HG03135 (cell line): ENCODE data around the gene ZNF396.

ENCODE experiments used
- ATAC-seq: cut with Tn5 transposase; IDR thresholded peaks from one replicate; pipeline ENCODE4 v1.9.1; 2021; ENCODE audit warnings: mild to moderate bottlenecking, moderate library complexity; ENCODE audit not compliant: unreplicated experiment

The ZNF396 gene

DNA sequence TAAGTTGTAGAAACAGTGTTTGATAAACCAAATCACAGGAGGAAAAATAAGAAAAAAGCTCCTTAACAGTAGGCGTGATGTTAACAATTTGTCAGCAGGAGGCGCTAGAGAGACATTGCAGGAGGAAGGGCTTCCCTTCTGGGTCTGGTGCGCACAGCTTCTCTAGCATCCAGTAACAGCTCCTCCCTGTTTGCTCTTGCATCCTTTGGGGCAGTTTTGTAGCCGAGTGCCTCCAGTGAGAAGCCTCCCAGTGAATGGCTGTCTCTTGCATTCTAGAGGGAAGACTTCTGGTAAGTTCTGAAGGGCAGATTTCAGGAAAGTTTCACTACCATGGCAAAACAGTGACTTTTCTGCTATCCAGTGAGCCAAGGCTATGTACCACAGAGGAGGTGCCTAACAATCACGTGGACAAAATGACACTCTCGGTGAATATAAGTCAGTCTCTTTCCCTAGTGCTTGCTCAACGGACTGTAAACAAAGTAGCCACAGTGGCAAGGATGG, 9.5 kb upstream of the ZNF396 start:
- peak; percentile 81 for ATAC-seq

DNA sequence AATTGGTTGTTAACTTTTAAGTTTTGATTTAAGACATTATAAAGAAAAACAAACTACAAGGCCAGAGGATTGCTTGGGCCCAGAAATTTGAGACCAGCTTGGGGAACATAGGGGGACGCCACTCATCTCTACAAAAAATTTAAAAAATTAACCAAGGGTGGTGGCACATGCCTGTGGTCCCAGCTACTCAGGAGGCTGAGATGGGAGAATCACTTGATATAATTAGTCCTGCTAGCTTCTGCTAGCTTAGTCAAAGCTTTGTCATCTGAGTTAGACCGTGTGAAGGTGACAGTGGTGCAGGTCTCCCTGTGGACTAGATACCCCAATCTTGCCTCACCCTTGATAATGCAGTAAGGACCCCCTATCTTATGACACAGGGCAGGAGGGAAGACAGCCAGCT, 6.0 kb upstream of the ZNF396 start:
- no peak for ATAC-seq

DNA sequence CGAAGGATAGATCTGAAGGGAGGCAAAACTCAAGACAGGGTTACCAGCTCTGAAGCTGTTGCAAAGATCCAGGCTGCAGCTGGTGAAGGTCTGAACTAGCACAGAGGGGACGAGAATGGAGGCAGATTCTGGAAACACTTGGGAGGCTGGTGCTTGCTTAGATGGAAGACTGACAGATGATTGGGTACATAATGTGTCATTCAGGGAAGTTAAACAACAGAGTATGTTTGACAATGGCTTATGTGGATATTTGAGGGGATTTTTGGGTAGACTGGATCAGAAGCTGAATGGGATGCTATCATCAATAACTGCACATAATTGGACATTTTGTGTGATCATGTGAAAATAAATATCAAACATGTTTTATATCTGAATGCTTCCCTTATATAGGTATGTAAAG, 2.3 kb upstream of the ZNF396 start:
- no peak for ATAC-seq

DNA sequence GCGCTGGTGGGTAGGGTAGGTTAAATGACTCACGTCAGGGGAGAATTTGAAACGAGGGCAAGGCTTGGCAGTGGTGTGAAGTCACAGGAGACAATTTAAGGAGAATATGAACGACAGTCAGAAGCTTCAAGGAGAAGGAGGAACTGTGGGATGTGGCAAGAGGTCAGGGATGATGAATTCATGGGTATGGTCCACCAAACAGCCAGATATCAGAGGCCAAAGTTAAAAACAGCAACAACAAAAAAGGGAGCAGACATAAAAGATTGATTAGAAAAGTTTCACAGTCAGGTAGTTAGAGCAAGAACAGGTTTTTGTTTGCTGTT, 1.4 kb upstream of the ZNF396 start:
- ATAC-seq, result no peak

DNA sequence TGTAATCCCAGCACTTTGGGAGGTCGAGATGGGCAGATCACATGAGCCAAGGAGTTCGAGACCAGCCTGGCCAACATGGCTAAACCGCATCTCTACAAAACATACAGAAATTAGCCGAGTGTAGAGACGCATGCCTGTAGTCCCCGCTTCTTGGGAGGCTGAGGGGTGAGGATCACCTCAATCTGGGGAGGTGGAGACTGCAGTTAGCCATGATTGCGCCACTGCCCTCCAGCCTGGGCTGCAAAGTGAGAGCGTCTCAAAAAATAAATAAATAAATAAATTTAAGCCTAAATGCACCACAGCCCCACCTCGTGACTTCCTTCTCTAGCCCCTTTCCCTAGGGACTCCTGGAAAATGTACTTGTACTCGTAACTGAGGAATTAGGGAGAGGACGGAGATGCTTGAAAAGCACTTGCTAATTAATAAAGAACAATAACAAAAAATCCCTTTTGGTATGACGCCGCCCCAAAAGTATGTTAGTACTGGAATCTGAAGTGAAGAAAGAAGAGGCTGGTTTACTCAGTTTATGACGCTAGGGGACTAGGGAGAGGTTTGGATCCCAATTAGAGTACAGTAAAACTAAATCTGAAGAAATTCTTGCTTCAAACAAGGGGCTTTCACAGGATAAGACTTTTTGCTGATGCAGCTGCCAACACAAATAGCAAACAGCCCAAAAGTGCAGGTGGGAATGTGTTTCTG, 887 bp upstream of the ZNF396 start:
- ATAC-seq, result no peak

DNA sequence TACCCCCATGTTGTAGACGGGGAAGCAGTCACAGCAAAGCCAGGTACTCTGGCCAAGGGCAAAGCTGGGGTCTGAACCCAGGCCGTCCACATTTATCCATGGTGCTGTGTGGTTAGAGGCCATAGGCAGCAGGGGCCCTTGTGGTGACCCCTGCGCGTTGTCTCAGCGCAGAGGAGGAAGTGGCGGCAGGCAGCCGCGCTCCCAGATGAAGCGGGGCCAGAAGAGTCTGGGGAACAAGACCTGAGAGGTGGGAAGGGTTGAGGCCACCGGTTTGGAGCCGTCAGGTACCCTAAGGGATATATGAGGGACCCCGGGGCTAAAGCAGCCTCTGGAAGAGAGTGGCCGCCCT, 770 bp downstream of the ZNF396 start:
- ATAC-seq, result peak; percentile 46

DNA sequence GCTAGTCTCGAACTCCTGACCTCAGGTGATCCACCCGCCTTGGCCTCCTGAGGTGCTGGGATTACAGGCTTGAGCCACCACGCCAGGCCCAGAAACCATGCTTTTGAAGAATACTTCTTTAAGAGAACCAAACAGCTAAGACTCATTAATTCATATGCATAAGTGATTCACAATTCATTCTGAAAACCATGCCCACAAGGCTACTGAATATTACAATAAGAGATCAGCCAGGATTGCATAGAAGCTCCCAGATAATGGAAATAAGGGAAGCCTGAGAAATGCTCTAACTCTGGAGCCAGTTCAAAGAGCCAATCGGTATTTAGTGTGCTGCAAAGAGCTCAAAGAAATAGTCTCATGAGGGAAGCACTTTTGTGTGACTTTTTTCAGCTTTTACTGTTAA, 2.4 kb downstream of the ZNF396 start:
- no peak for ATAC-seq

DNA sequence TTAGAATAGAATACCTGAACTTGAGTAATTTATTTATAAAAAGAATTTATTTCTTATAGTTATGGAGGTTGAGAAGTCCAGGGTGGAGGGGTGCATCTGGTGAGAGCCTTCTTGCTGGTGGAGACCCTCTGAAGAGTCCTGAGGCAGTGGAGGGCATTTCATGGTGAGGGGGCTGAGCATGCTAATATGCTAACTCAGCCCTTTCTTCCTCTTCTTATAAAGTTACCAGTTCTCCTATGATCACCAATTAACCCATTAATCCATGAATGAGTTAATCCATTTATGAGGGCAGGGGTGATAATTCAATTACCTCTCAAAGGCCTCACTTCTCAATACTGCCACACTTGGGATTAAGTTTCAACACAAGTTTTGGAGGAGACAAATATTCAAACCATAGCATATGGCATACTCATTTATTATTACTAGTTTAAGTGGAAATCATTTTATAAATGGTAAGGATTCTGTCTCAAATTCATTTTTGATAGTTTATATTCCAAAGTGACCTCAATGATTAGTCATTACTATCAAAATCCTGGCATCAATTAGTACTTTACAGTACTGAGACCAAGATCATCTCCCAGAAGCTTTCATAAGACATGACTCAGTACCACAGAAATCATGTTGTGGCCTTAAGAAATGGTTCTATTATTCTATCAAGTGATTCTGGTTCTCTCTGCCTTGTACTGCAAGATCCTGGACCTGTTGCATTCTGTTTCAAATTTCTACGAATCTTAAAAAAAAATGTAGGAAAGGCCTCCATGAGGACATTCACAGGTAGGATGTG, 5.5 kb downstream of the ZNF396 start:
- no peak for ATAC-seq

DNA sequence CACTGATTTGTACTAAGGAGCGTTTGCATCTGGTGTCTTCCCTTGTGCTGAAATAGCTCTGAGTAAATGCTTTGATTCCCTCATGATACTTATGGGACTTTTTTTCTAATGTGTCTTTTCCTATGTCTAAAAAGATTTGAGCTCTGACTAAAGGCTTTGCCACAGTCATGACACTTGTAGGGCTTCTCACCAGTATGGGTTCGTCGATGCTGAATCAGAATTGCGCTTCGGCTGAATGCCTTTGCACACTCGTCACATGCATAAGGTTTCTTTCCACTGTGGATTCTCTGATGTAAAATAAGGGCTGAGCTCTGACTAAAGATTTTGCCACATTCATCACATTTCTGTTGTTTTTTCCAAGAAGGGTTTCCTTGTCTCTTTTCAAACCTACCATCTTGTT, 8.0 kb downstream of the ZNF396 start:
- no peak for ATAC-seq

DNA sequence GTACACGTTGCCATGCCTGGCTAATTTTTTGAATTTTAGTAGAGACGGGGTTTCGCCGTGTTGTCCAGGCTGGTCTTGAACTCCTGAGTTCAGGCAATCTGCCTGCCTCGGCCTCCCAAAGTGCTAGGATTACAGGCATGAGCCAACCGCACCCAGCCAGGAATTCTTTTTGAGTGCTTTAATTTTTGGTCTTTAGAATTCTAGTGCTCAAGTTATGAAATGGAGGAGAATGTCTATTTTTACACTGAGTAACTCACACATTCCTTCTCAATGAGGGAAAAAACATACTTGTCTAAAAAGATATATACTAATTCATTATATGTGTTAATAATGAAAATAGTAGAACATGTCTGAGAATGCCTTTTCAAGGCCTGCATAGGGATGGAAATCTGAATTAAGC, 8.5 kb downstream of the ZNF396 start:
- no peak for ATAC-seq

DNA sequence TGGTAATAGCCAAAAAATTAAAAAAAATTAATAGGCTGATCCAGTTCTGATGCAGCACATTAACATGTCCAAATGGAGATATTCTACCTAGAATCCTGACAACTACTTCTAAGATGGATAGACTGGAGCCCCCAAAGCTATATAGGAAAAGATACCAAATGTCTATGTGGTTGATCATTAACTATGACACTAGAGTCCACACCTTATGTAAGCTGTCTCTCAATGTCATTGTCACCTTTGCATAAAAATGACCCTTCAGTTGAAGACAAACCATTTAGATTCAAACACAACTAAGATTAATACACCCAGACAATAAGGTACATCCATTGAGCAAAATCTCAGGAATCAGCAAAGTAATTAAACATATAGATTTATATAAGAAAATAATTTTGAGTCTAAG, 14.6 kb downstream of the ZNF396 start:
- no peak for ATAC-seq

DNA sequence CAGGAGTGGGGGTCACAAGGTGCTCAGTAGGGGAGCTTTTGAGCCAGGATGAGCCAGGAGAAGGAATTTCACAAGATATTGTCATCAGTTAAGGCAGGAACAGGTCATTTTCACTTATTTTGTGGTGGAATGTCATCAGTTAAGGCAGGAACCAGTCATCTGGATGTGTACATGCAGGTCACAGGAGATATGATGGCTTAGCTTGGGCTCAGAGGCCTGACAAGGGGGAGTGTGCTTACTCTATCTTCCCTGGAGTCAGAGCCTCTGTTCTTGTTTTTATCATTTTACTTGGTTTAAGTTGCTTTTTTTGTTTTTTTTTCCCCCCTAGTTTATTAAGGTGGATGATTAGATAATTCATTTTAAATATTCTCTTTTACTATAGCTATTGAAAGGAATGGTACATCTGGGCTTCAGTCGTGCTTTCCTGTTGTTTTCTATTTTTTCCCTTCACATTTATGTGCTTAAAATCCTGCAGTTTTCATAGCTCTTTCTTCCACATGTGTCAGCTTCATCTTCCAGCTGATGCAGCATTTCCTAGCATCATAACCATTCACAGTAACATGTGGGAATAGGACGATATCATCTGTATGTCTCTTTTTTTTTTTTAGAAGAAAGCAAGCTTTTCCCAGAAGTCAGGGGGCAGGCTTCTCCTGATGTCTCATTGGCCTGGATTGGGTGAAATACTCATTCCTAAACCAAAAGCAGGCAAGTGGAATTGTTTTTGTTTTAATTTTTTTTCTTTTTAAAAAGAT, 15.4 kb downstream of the ZNF396 start:
- ATAC-seq, result no peak

DNA sequence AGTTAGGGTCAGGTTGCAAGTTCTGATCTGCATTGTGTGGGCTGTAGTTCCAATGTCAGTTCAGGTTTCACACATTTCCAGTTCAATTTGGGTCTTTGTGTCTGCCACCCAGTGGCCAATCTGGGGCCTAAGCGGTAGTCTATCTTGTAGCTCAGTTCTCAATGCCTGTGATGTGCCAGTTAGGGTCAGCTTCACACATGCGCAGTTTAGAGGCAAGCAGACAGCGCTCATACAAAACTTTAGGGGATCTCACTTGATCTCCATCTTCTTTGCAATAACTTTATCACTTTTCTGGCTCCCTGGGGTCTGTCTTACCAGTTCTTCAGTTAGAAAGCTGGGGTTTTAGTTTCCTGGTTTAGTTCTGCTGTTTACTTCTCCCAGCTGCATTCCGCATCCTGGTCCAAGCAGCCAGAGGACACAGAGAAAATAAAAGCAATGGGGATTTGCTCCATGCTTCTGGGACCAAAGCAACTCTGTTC, 22.0 kb downstream of the ZNF396 start:
- ATAC-seq, result peak; percentile 98

DNA sequence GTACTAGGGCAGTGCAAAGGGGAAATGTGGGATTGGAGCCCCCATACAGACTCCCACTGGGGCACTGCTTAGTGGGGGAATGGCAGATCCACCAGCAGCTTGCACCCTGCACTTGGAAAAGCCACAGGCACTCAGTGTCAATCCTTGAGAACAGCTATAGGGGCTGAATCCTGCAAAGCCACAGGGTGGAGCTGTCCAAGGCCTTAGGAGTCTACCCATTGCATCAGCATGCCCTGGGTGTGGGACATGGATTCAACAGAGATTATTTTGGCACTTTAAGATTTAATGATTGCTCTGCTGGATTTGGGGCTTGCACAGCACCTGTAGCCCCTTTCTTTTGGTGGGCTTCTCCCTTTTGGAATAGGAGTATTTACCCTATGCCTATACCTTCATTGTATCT, 24.4 kb downstream of the ZNF396 start:
- ATAC-seq, result no peak

DNA sequence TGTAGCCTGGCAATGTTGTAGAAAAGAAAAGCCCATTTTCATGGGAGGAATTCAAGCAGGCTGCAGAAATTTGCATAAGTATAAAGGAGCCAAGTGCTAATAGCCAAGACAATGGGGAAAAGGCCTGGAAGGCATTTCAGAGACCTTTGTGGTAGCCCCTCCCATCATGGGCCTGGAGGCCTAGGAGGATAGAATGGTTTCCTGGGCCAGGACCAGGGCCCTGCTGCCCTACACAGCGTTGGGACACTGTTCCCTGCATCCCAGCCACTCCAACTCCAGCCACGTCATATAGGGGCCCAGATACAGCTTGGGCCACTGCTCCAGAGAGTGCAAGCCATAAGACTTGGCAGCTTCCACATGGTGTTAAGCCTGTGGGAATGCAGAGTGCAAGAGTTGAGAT, 24.9 kb downstream of the ZNF396 start:
- ATAC-seq, result no peak

DNA sequence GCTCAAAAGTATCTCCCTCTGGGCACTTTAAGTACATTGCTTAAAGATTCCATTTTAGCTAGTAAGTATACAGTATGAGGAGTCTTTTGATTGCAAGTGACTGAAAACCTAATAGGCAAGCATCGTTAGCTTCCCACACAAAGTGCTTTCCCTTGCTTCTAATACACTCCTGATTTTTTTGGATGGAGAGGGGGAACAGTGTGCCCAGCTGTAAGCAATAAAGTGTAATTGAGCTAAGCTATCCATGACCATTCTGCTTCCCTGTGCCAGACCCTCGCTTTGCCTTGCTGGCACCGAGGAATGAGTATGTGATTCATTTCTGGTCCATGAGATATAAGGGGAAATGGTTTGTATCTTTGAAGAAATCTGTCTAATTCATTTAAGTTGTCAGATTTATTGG, 29.1 kb downstream of the ZNF396 start:
- ATAC-seq, result no peak

DNA sequence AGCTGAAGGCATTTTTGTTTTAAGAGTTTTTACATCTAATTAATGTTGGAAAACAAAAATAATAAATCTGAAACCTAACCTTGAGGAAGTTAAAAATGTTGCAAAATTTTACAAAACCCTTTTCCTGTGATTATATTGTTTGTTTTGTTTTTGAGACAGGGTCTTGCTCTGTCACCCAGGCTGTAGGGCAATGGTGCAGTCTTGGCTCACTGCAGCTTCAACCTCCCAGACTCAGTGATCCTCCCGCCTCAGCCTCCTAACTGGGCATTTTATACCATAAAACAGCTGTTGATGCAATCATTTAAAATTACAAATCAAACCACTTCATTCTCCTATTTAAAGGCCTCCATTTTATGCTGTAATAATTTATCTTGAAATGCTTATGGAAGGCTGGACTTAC, 31.2 kb downstream of the ZNF396 start:
- no peak for ATAC-seq

DNA sequence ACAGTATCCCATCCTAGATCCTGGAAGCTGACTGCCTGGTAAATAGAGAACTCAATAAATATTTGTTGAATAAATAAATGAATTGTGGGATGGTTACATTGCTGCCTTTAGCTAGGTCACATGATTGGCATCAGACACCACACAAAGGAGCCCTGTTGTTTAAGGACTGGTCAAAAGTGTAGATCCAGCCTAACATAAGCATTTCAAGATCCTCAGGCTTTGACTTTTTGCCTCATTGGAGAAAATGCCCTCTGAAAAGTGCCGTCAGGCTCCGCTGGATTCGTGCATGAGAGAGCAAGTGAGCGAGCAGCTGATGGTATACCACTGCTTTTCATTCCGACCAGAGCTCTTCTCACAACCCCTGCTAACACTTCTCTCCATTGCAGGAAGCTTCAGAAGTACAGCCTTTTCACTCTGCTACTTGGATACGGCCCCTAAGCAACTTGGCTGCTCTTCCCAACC, 31.6 kb downstream of the ZNF396 start:
- peak; percentile 36 for ATAC-seq

DNA sequence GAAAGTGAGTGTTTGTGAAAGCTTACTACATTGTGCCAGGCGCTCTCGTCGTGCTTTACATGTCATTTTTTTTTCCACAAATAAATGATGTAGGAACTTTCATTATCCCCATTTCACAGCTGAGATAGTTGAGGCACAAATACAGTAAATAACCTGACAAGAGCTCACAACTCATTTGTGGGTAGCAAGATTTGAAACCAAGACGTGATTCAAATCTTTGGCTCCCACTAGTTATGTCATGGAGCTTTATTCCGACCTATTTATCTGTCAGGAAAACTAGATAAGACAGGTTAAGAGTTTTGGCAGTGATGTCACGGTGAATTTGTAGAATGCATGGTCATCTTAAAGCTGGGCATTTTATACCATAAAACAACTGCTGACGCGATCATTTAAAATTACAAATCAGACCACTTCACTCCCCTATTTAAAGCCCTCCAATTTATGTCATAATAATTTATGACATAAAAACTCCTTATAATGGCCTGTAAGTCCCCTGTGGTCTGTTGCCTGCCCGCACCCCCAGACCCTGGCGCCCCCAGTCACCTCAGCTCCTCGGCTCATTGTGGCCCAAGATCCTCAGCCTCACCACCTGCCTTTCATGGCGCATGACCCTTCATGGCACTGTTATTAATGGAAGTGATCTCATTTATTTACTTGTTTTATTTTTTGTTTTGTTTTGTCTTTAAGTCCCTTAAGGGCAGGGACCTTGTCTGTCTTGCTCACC, 32.2 kb downstream of the ZNF396 start:
- ATAC-seq, result no peak

DNA sequence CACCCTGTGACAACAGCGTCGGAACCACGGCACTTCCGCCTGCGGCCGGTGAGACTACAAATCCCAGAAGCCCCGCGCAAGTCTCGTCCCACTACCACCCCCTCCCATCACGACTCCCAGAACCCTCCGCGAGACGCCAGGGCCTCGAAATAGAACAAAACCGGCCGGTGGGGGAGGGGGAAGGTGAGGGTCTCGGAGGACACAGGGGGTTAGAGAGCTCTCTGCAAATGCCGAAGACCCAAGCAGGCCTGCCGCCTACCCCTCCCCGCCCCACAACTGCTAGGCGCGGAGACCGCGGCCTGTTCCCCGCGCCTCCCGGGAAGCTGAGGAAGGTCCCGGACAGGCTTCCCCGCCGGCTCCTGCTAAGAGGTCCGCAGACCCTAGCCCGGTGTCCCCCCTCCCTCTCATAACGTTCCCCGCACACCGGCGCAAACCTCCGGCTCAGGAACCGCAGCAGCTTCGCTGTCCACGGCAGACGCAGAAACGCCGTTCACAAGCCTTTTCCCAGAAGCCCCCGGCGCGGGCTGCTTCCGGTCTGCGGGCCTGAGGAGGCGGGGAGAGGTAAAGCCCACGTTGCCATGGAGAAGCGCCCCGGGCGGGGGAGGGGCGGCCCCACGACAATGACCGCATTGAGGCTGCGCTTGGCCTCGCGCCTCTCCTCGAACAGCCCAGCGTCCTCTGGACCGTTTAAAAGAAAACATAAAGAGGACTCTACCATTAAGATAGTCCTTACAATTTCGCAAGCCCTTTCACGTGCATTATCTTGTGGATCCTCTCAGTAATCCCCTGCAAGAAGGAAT, 33.0 kb downstream of the ZNF396 start, which contains the start of gene ZNF24:
Gene ZNF24, minus strand, starts transcription at position 485 of the 800 bp plus-strand sequence. CDS start 3,770 bp downstream, outside the sequence.
- ATAC-seq, result peak; percentile 88
